IMR-90 (cell line): ENCODE measurements around the gene MAK. TPM values are rescaled to one million over a fixed set of nuclear protein-coding genes. Genes with fewer than 3 reads are reported as not detected.

Experiments used
- ATAC-seq: fragments of 200-7000 bp; cut with Tn5 transposase; 2 replicates; pipeline ENCODE4 v1.9.1; 2020; ENCODE audit warnings: low read depth, mild to moderate bottlenecking, moderate library complexity
- BruUV-seq: library from RNA; stranded (reverse); fragments of 400-500 nt; replicated peaks from 2 replicates; lab custom pipeline; 2021; lab: Mats Ljungman, UMichigan
- CTCF ChIA-PET: fragments of 300-600 bp; formaldehyde crosslinking; extraction: SDS; loops from one replicate; lab custom pipeline; 2021; ENCODE audit warnings: antibody characterized with exemption; lab: Yijun Ruan, JAX
- POLR2A ChIA-PET: fragments of 300-600 bp; sonication (Branson Sonifier 250); formaldehyde crosslinking; loops from one replicate; lab custom pipeline; 2022; ENCODE audit warnings: antibody characterized with exemption; ENCODE audit not compliant: unreplicated experiment; lab: Charles Lee
- DNase-seq: peaks from one replicate; pipeline ENCODE4 v3.0.0; 2013
- H2AFZ ChIP-seq: replicated peaks from 2 replicates; pipeline ENCODE3; 2013; ENCODE audit warnings: low read length, mild to moderate bottlenecking; ENCODE audit not compliant: poor library complexity
- H2AK5ac ChIP-seq: 2 replicates; pipeline ENCODE4 v1.6.1; 2013; ENCODE audit warnings: low read depth, low read length, inconsistent platforms
- H2AK9ac ChIP-seq: replicated peaks from 2 replicates; pipeline ENCODE3; 2013; ENCODE audit warnings: mild to moderate bottlenecking, low read depth, low read length, moderate library complexity; ENCODE audit not compliant: poor library complexity
- H2BK120ac ChIP-seq: 2 replicates; pipeline ENCODE4 v1.6.1; 2013; ENCODE audit warnings: low read depth, low read length, inconsistent platforms
- H2BK15ac ChIP-seq: 3 replicates; pipeline ENCODE4 v1.6.1; 2013; ENCODE audit warnings: low read depth, low read length, inconsistent platforms
- H2BK20ac ChIP-seq: 2 replicates; pipeline ENCODE4 v1.6.1; 2013; ENCODE audit warnings: low read depth, mild to moderate bottlenecking, inconsistent platforms, low read length, moderate library complexity
- H2BK5ac ChIP-seq: 2 replicates; pipeline ENCODE4 v1.6.1; 2013; ENCODE audit warnings: mild to moderate bottlenecking, low read depth, low read length, inconsistent platforms; ENCODE audit not compliant: poor library complexity, severe bottlenecking
- H3K14ac ChIP-seq: replicated peaks from 2 replicates; pipeline ENCODE4 v1.6.1; 2013; ENCODE audit warnings: low read depth, low read length, inconsistent platforms
- H3K18ac ChIP-seq: 2 replicates; pipeline ENCODE4 v1.6.1; 2013; ENCODE audit warnings: low read depth, low read length, control low read depth
- H3K23ac ChIP-seq: 2 replicates; pipeline ENCODE4 v1.6.1; 2013; ENCODE audit warnings: low read depth, low read length, inconsistent platforms
- H3K27ac ChIP-seq: 2 replicates; pipeline ENCODE4 v1.5.1; 2013; ENCODE audit warnings: mild to moderate bottlenecking, control low read depth, low read length; ENCODE audit not compliant: insufficient read depth
- H3K27me3 ChIP-seq: 2 replicates; pipeline ENCODE4 v1.6.1; 2013; ENCODE audit warnings: low read length; ENCODE audit not compliant: control insufficient read depth, insufficient read depth
- H3K36me3 ChIP-seq: 2 replicates; pipeline ENCODE4 v1.6.1; 2013; ENCODE audit warnings: low read length, mixed read lengths; ENCODE audit not compliant: control insufficient read depth, insufficient read depth
- H3K4ac ChIP-seq: 2 replicates; pipeline ENCODE4 v1.6.1; 2013; ENCODE audit warnings: low read depth, low read length, inconsistent platforms
- H3K4me1 ChIP-seq: 2 replicates; pipeline ENCODE4 v1.6.1; 2013; ENCODE audit warnings: low read length, mixed read lengths; ENCODE audit not compliant: control insufficient read depth, insufficient read depth
- H3K4me2 ChIP-seq: 2 replicates; pipeline ENCODE4 v1.6.1; 2013; ENCODE audit warnings: low read depth, mild to moderate bottlenecking, control low read depth, low read length, moderate library complexity
- H3K4me3 ChIP-seq: 2 replicates; pipeline ENCODE4 v1.5.1; 2013; ENCODE audit warnings: low read depth, mild to moderate bottlenecking, control low read depth, low read length, moderate library complexity; ENCODE audit not compliant: insufficient read depth
- H3K56ac ChIP-seq: 2 replicates; pipeline ENCODE4 v1.6.1; 2013; ENCODE audit warnings: low read length, inconsistent platforms; ENCODE audit not compliant: insufficient read depth; ENCODE audit errors: extremely low read depth
- H3K79me1 ChIP-seq, 2 experiments: 2 replicates each; pipeline ENCODE4 v1.6.1; 2013; ENCODE audit warnings: low read length in 2 of 2, inconsistent platforms in 1 of 2, low read depth in 1 of 2
- H3K9ac ChIP-seq: 2 replicates; pipeline ENCODE4 v1.6.1; 2013; ENCODE audit warnings: low read depth, low read length, control low read depth
- H3K9me1 ChIP-seq: 2 replicates; pipeline ENCODE4 v1.6.1; 2013; ENCODE audit warnings: low read length, inconsistent platforms; ENCODE audit not compliant: insufficient read depth
- H3K9me3 ChIP-seq: 2 replicates; pipeline ENCODE4 v1.6.1; 2013; ENCODE audit warnings: low read length; ENCODE audit not compliant: control insufficient read depth, insufficient read depth
- H4K20me1 ChIP-seq: 2 replicates; pipeline ENCODE4 v1.6.1; 2013; ENCODE audit warnings: low read length, inconsistent platforms; ENCODE audit not compliant: insufficient read depth
- H4K5ac ChIP-seq: 2 replicates; pipeline ENCODE4 v1.6.1; 2013; ENCODE audit warnings: mild to moderate bottlenecking, low read depth, low read length, control low read depth
- H4K8ac ChIP-seq, 2 experiments: 2 replicates each; pipeline ENCODE4 v1.6.1; 2013; ENCODE audit warnings: low read depth in 2 of 2, low read length in 2 of 2, control low read depth in 1 of 2, inconsistent platforms in 1 of 2
- H4K91ac ChIP-seq: 2 replicates; pipeline ENCODE4 v1.6.1; 2013; ENCODE audit warnings: low read depth, low read length, inconsistent platforms; ENCODE audit not compliant: insufficient read depth
- BHLHE40 ChIP-seq: fragments of 150-350 bp; IDR thresholded peaks from 2 replicates; pipeline ENCODE4 v1.6.1; 2016; ENCODE audit warnings: mild to moderate bottlenecking, low read depth, low read length
- CHD1 ChIP-seq: IDR thresholded peaks from 2 replicates; pipeline ENCODE4 v1.6.1; 2012; ENCODE audit warnings: low read depth, low read length, improper control_type of control experiment
- FOS ChIP-seq: fragments of 150-350 bp; IDR thresholded peaks from 2 replicates; pipeline ENCODE4 v1.6.1; 2016; ENCODE audit warnings: low read depth, low read length
- MAFK ChIP-seq: IDR thresholded peaks from 2 replicates; pipeline ENCODE4 v1.6.1; 2012; ENCODE audit warnings: low read depth, low read length, improper control_type of control experiment
- MXI1 ChIP-seq: IDR thresholded peaks from 2 replicates; pipeline ENCODE4 v1.6.1; 2012; ENCODE audit warnings: low read depth, mild to moderate bottlenecking, low read length, moderate library complexity, borderline replicate concordance
- NFE2L2 ChIP-seq: fragments of 150-350 bp; IDR thresholded peaks from 2 replicates; pipeline ENCODE4 v1.6.1; 2016; ENCODE audit warnings: low read depth, mild to moderate bottlenecking, low read length
- POLR2A ChIP-seq: IDR thresholded peaks from 2 replicates; pipeline ENCODE4 v1.6.1; 2012; ENCODE audit warnings: mild to moderate bottlenecking, low read depth, low read length
- RAD21 ChIP-seq: IDR thresholded peaks from 2 replicates; pipeline ENCODE4 v1.6.1; 2012; ENCODE audit warnings: low read length, improper control_type of control experiment
- RFX5 ChIP-seq: IDR thresholded peaks from 2 replicates; pipeline ENCODE4 v1.8.0; 2012; ENCODE audit warnings: low read depth, mild to moderate bottlenecking, low read length, moderate library complexity
- SMC3 ChIP-seq: fragments of 150-350 bp; IDR thresholded peaks from 2 replicates; pipeline ENCODE4 v1.6.1; 2016; ENCODE audit warnings: low read depth, mild to moderate bottlenecking, antibody characterized with exemption, low read length, moderate library complexity
- WGBS, 2 experiments: methylation state at CpG; one replicate each; pipeline versions ENCODE4 v1.1.5 to v1.1.7; 2013; ENCODE audit warnings: missing lambda C conversion rate in 2 of 2; ENCODE audit not compliant: insufficient read length in 1 of 2; ENCODE audit errors: extremely low coverage in 2 of 2; 5-methylcytosine and 5-hydroxymethylcytosine counted together
- dilution Hi-C: fragments of 300-500 bp; cut with HindIII; formaldehyde crosslinking; loops from one replicate; pipeline ENCODE4 v1.14.3; 2018; ENCODE audit warnings: low sequenced_read_pairs; ENCODE audit not compliant: unreplicated experiment
- in situ Hi-C: fragments of 300-500 bp; cut with MboI; formaldehyde crosslinking; loops from 3 replicates; pipeline ENCODE4 v1.14.3; 2019; ENCODE audit warnings: low sequenced_read_pairs, inconsistent platforms, mixed read lengths
- intact Hi-C: fragments of 100-400 bp; cut with micrococcal nuclease; formaldehyde crosslinking; loops from 2 replicates; pipeline ENCODE4 v1.10.0; 2022
- polyA plus RNA-seq, 3 experiments: library from polyadenylated mRNA; depleted of rRNA; stranded (reverse); fragments of >200 nt; gene quantifications; 2 replicates each; pipeline ENCODE4 v1.2.3, GENCODE V29; 2012; ENCODE audit warnings: low replicate concordance in 1 of 3
- total RNA-seq: library from RNA; depleted of rRNA; stranded (reverse); fragments of >200 nt; gene quantifications from 2 replicates; pipeline ENCODE4 v1.2.3, GENCODE V29; 2012
- TF ChIP-seq, protein P1 (sequence below): conservative IDR thresholded peaks from 2 replicates; pipeline ENCODE4 v1.5.1; 2012; ENCODE audit warnings: mild to moderate bottlenecking, low read depth, low read length, improper control_type of control experiment
- TF ChIP-seq, protein P2 (sequence below): fragments of 150-350 bp; IDR thresholded peaks from 2 replicates; pipeline ENCODE4 v1.6.1; 2017; ENCODE audit warnings: mild to moderate bottlenecking, antibody characterized with exemption, low read length, low read depth

The MAK gene
- total and polyA plus RNA-seq, 2 of the 4 experiments (the other 2 are of a cell fraction): not detected

DNA sequence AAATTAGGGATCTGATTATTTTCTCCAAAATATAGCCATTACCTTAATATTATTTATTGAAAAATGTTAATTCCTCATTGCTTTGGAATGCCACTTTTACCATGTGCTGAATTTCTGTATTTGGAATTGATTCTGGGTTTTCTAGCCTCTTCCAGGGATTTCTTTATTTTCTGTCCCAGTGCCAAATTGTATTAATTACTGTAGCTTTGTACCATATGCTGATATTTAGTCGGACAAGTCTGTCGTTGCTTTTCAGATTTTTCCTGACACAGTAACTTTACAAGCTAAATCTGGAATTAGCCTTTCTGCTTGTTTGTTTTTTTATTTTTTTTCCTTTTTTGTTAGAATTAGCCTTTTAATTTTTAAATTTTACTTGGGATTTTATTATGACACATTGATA lies 101.6 kb downstream of the MAK start:
- dilution Hi-C loops: no loop called here
- TF ChIP-seq RFX5: no peak
- no peak for TF ChIP-seq SMC3
- TF ChIP-seq MXI1: no peak
- no peak for TF ChIP-seq FOS
- no peak for TF ChIP-seq POLR2A
- no peak for TF ChIP-seq BHLHE40
- no peak for TF ChIP-seq NFE2L2
- no peak for TF ChIP-seq RAD21
- TF ChIP-seq, protein P1, sequence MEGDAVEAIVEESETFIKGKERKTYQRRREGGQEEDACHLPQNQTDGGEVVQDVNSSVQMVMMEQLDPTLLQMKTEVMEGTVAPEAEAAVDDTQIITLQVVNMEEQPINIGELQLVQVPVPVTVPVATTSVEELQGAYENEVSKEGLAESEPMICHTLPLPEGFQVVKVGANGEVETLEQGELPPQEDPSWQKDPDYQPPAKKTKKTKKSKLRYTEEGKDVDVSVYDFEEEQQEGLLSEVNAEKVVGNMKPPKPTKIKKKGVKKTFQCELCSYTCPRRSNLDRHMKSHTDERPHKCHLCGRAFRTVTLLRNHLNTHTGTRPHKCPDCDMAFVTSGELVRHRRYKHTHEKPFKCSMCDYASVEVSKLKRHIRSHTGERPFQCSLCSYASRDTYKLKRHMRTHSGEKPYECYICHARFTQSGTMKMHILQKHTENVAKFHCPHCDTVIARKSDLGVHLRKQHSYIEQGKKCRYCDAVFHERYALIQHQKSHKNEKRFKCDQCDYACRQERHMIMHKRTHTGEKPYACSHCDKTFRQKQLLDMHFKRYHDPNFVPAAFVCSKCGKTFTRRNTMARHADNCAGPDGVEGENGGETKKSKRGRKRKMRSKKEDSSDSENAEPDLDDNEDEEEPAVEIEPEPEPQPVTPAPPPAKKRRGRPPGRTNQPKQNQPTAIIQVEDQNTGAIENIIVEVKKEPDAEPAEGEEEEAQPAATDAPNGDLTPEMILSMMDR: no peak
- no peak for TF ChIP-seq MAFK
- TF ChIP-seq, protein P2, sequence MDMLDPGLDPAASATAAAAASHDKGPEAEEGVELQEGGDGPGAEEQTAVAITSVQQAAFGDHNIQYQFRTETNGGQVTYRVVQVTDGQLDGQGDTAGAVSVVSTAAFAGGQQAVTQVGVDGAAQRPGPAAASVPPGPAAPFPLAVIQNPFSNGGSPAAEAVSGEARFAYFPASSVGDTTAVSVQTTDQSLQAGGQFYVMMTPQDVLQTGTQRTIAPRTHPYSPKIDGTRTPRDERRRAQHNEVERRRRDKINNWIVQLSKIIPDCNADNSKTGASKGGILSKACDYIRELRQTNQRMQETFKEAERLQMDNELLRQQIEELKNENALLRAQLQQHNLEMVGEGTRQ: no peak
- TF ChIP-seq CHD1: no peak
- no peak overlapping the region for H4K5ac ChIP-seq
- no TSS peak for BruUV-seq
- no peak overlapping the region for H3K27ac ChIP-seq
- ATAC-seq (no peak), DNase-seq (no peak)
- H3K4ac ChIP-seq: no peak overlapping the region
- no CpG with 5 or more reads among the region's 2 CpGs for WGBS, 2 experiments
- no peak overlapping the region for H2AFZ ChIP-seq
- no peak overlapping the region for H3K4me2 ChIP-seq
- ChIA-PET POLR2A (no interaction called here), CTCF (interaction anchor here (1.0 kb wide), 1 partner anchor 9 kb away, joined by 4 read pairs; no protein-coding TSS in a partner anchor)
- H2BK15ac ChIP-seq: no peak overlapping the region
- in situ Hi-C loops: loop anchor here (25.0 kb wide), 1 partner anchor 1249 kb away; no protein-coding TSS in a partner anchor
- H3K4me1 ChIP-seq: peaks cover 3% of the 10 kb centered on the region; the same call in 1 of the 2 replicates
- no peaks in the 10 kb centered on the region for H4K20me1 ChIP-seq
- H4K91ac ChIP-seq: no peak overlapping the region
- H3K23ac ChIP-seq: no peak overlapping the region
- no peaks in the 10 kb centered on the region; the same call in 1 of the 2 replicates for H3K9me1 ChIP-seq
- H2AK5ac ChIP-seq: no peak overlapping the region
- no peak overlapping the region for H3K56ac ChIP-seq
- no peak overlapping the region for H3K14ac ChIP-seq
- no peaks in the 10 kb centered on the region for H3K9me3 ChIP-seq
- H3K9ac ChIP-seq: no peak overlapping the region
- peaks cover 16% of the 10 kb centered on the region for H3K36me3 ChIP-seq
- no peaks in the 10 kb centered on the region for H3K27me3 ChIP-seq
- H3K18ac ChIP-seq: no peak overlapping the region; the same call in 1 of the 2 replicates
- H4K8ac ChIP-seq: no peak overlapping the region
- H2BK5ac ChIP-seq: peak overlapping the region; percentile 72
- peaks cover 11 to 25% of the 10 kb centered on the region in 2 experiments for H3K79me1 ChIP-seq
- intact Hi-C loops: loop anchor here (5.0 kb wide), 1 partner anchor 1609 kb away; no protein-coding TSS in a partner anchor
- no peak overlapping the region for H2BK120ac ChIP-seq
- H2BK20ac ChIP-seq: no peak overlapping the region
- no peak overlapping the region for H2AK9ac ChIP-seq
- no peak overlapping the region for H3K4me3 ChIP-seq
